OCI-LY7 (cell line): ENCODE results near the gene TRIM14. TPM values are rescaled to one million over a fixed set of nuclear protein-coding genes. Genes with fewer than 3 reads are reported as not detected.

Source experiments
- BruUV-seq: library from RNA; stranded (reverse); fragments of 400-500 nt; replicated peaks from 2 replicates; lab custom pipeline; 2021; lab: Mats Ljungman, UMichigan
- CTCF ChIA-PET: fragments of 300-600 bp; sonication (Branson Sonifier 250); formaldehyde crosslinking; loops from one replicate; lab custom pipeline; 2022; ENCODE audit warnings: antibody characterized with exemption; ENCODE audit not compliant: unreplicated experiment; lab: Charles Lee
- POLR2A ChIA-PET: fragments of 300-600 bp; sonication (Branson Sonifier 250); formaldehyde crosslinking; loops from one replicate; lab custom pipeline; 2022; ENCODE audit warnings: antibody characterized with exemption; lab: Charles Lee
- DNase-seq: peaks from one replicate; pipeline ENCODE4 v3.0.0-alpha.2; 2015; ENCODE audit warnings: low spot score
- H2AFZ ChIP-seq: fragments of 200-600 bp; sonication (generic), shearing (Covaris generic); 2 replicates; pipeline ENCODE4 v1.6.1; 2014; ENCODE audit warnings: mild to moderate bottlenecking, antibody characterized with exemption, low read length, moderate library complexity
- H3K27ac ChIP-seq: fragments of 200-600 bp; sonication (generic); 2 replicates; pipeline ENCODE4 v1.5.1; 2014; ENCODE audit warnings: mixed run types, low read depth, mild to moderate bottlenecking, moderate library complexity, low read length, inconsistent platforms; ENCODE audit not compliant: poor library complexity, severe bottlenecking
- H3K36me3 ChIP-seq: fragments of 200-600 bp; sonication (generic); 2 replicates; pipeline ENCODE4 v1.6.1; 2014; ENCODE audit warnings: mild to moderate bottlenecking, antibody characterized with exemption, low read length, moderate library complexity, mixed read lengths; ENCODE audit not compliant: insufficient read depth
- H3K4me1 ChIP-seq: fragments of 200-600 bp; sonication (generic); 2 replicates; pipeline ENCODE4 v1.5.1; 2014; ENCODE audit warnings: mild to moderate bottlenecking, low read length; ENCODE audit not compliant: insufficient read depth, poor library complexity, severe bottlenecking
- H3K4me2 ChIP-seq: fragments of 200-600 bp; sonication (generic); 2 replicates; pipeline ENCODE4 v1.6.1; 2014; ENCODE audit warnings: mild to moderate bottlenecking, low read length
- H3K4me3 ChIP-seq: fragments of 200-600 bp; sonication (generic); 2 replicates; pipeline ENCODE4 v1.5.1; 2014; ENCODE audit warnings: mild to moderate bottlenecking, low read depth, low read length; ENCODE audit not compliant: poor library complexity, severe bottlenecking
- H3K79me2 ChIP-seq: fragments of 200-600 bp; sonication (generic); 2 replicates; pipeline ENCODE4 v1.6.1; 2016; ENCODE audit warnings: low read depth, mild to moderate bottlenecking, low read length, moderate library complexity, mixed read lengths; ENCODE audit not compliant: insufficient read depth
- H3K9me2 ChIP-seq: fragments of 200-600 bp; sonication (generic); 2 replicates; pipeline ENCODE4 v1.6.1; 2016; ENCODE audit warnings: mild to moderate bottlenecking, low read length, mixed read lengths; ENCODE audit not compliant: insufficient read depth
- H3K9me3 ChIP-seq: fragments of 200-600 bp; sonication (generic); 2 replicates; pipeline ENCODE4 v1.6.1; 2014; ENCODE audit warnings: mild to moderate bottlenecking, mixed run types, low read length, mixed read lengths
- H4K20me1 ChIP-seq: fragments of 200-600 bp; sonication (generic); 2 replicates; pipeline ENCODE4 v1.6.1; 2014; ENCODE audit warnings: mild to moderate bottlenecking, antibody characterized with exemption, low read length, moderate library complexity, mixed read lengths; ENCODE audit not compliant: insufficient read depth
- CTCF ChIP-seq: fragments of 200-600 bp; sonication (generic); conservative IDR thresholded peaks from 2 replicates; pipeline ENCODE4 v1.5.1; 2014; ENCODE audit warnings: mild to moderate bottlenecking, antibody characterized with exemption, low read length, moderate library complexity, mixed read lengths
- EZH2phosphoT487 ChIP-seq: fragments of 200-600 bp; sonication (generic); IDR thresholded peaks from 2 replicates; pipeline ENCODE4 v1.6.1; 2018; ENCODE audit warnings: low read depth, borderline replicate concordance, mild to moderate bottlenecking, mixed run types, antibody characterized with exemption, low read length, moderate library complexity, mixed read lengths
- intact Hi-C: fragments of 100-400 bp; cut with micrococcal nuclease; formaldehyde crosslinking; loops from one replicate; pipeline ENCODE4 v1.10.0; 2022; ENCODE audit not compliant: unreplicated experiment
- total RNA-seq, 2 experiments: library from RNA; depleted of rRNA in 1 of 2; stranded (reverse); fragments of >200 nt in 1 of 2; shearing (Covaris generic) in 1 of 2; gene quantifications; 2 replicates each; pipeline ENCODE4 v1.2.3, GENCODE V29; 2014 to 2022

TRIM14 gene
- total RNA-seq, 2 experiments from 2014 or later = 21.4 to 26.0 TPM

- ChIA-PET POLR2A (no interaction called here), CTCF (no interaction called here)
- TF ChIP-seq CTCF (no peak), EZH2phosphoT487 (no peak)
Observed at GRCh38 chr9:98150721-98151120, 31.7 kb upstream of the TRIM14 start.

GRCh38 chr9:98150164-98150563, 31.1 kb upstream of the TRIM14 start:
- no peaks in the 10 kb centered on the region for H3K9me3 ChIP-seq

More at GRCh38 chr9:98150721-98151120, 31.7 kb upstream of the TRIM14 start:
- BruUV-seq = no TSS peak
- H3K9me3 ChIP-seq = no peaks in the 10 kb centered on the region
- no peak overlapping the region for H2AFZ ChIP-seq
- no peaks in the 10 kb centered on the region for H4K20me1 ChIP-seq
- H3K27ac ChIP-seq = no peak overlapping the region
- H3K4me2 ChIP-seq = no peak overlapping the region
- H3K36me3 ChIP-seq = no peaks in the 10 kb centered on the region
- no peak for DNase-seq
- H3K79me2 ChIP-seq = no peaks in the 10 kb centered on the region
- intact Hi-C loops = no loop called here
- no peak overlapping the region for H3K4me3 ChIP-seq
- no peaks in the 10 kb centered on the region for H3K9me2 ChIP-seq
- no peaks in the 10 kb centered on the region for H3K4me1 ChIP-seq

More at GRCh38 chr9:98150164-98150563, 31.1 kb upstream of the TRIM14 start:
- Histone ChIP-seq H4K20me1 (no peaks in the 10 kb centered on the region), H3K9me2 (no peaks in the 10 kb centered on the region), H3K79me2 (no peaks in the 10 kb centered on the region), H3K4me3 (no peak overlapping the region), H2AFZ (no peak overlapping the region), H3K36me3 (no peaks in the 10 kb centered on the region), H3K27ac (no peak overlapping the region), H3K4me1 (no peaks in the 10 kb centered on the region), H3K4me2 (no peak overlapping the region)
- BruUV-seq = no TSS peak
- TF ChIP-seq EZH2phosphoT487 (no peak), CTCF (no peak)
- ChIA-PET POLR2A (interaction anchor here (0.6 kb wide), 1 partner anchor 64 kb away, joined by 6 read pairs; no protein-coding TSS in a partner anchor), CTCF (no interaction called here)
- intact Hi-C loops = no loop called here
- no peak for DNase-seq
